ENCODE measurements around the gene NXF1. TPM values are rescaled to one million over a fixed set of nuclear protein-coding genes. Genes with fewer than 3 reads are reported as not detected.

The NXF1 gene
- total and polyA plus RNA-seq, 2 of the 13 experiments (the other 11 are each of a cell fraction or from before 2014, with no cell fraction given), result 30.4 to 30.9 TPM

DNA sequence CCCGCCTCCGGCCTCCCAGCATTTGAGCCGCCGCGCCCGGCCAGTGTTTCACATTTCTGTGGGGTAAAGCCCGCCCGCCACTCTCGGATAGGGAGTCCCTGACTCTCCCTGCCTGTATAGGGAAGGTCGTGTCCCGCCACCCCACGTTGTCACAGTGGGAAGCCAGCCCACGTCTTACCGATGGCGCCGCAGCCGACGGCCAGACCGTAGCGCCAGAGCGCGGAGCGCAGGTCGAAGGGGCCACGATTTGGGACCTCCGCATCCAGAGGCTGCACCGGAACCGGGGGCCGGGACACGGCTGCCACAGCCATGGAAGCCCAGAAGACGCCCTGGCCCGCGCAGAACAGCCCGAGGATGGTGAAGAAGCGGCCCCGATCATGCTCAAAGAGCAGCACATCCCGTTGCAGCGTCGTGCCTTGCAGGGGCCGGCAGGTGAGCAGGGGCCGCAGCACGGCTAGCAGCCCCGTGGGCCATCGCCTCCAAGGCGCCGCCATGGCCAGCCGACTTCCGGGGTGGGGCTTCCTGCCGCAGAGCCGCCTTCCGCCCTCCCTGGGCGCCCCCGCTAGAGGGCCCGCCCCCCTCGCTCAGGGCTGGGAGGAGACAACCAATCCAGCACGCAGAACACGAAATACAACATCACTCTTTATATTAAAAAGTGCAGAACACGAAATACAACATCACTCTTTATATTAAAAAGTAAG lies 13.6 kb downstream of the NXF1 start, which contains the start of gene TMEM223 (continued):
- TF ChIP-seq, protein P1, sequence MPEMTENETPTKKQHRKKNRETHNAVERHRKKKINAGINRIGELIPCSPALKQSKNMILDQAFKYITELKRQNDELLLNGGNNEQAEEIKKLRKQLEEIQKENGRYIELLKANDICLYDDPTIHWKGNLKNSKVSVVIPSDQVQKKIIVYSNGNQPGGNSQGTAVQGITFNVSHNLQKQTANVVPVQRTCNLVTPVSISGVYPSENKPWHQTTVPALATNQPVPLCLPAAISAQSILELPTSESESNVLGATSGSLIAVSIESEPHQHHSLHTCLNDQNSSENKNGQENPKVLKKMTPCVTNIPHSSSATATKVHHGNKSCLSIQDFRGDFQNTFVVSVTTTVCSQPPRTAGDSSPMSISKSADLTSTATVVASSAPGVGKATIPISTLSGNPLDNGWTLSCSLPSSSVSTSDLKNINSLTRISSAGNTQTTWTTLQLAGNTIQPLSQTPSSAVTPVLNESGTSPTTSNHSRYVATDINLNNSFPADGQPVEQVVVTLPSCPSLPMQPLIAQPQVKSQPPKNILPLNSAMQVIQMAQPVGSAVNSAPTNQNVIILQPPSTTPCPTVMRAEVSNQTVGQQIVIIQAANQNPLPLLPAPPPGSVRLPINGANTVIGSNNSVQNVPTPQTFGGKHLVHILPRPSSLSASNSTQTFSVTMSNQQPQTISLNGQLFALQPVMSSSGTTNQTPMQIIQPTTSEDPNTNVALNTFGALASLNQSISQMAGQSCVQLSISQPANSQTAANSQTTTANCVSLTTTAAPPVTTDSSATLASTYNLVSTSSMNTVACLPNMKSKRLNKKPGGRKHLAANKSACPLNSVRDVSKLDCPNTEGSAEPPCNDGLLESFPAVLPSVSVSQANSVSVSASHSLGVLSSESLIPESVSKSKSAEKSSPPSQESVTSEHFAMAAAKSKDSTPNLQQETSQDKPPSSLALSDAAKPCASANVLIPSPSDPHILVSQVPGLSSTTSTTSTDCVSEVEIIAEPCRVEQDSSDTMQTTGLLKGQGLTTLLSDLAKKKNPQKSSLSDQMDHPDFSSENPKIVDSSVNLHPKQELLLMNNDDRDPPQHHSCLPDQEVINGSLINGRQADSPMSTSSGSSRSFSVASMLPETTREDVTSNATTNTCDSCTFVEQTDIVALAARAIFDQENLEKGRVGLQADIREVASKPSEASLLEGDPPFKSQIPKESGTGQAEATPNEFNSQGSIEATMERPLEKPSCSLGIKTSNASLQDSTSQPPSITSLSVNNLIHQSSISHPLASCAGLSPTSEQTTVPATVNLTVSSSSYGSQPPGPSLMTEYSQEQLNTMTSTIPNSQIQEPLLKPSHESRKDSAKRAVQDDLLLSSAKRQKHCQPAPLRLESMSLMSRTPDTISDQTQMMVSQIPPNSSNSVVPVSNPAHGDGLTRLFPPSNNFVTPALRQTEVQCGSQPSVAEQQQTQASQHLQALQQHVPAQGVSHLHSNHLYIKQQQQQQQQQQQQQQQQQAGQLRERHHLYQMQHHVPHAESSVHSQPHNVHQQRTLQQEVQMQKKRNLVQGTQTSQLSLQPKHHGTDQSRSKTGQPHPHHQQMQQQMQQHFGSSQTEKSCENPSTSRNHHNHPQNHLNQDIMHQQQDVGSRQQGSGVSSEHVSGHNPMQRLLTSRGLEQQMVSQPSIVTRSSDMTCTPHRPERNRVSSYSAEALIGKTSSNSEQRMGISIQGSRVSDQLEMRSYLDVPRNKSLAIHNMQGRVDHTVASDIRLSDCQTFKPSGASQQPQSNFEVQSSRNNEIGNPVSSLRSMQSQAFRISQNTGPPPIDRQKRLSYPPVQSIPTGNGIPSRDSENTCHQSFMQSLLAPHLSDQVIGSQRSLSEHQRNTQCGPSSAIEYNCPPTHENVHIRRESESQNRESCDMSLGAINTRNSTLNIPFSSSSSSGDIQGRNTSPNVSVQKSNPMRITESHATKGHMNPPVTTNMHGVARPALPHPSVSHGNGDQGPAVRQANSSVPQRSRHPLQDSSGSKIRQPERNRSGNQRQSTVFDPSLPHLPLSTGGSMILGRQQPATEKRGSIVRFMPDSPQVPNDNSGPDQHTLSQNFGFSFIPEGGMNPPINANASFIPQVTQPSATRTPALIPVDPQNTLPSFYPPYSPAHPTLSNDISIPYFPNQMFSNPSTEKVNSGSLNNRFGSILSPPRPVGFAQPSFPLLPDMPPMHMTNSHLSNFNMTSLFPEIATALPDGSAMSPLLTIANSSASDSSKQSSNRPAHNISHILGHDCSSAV (CRISPR knock-in tag; IDR thresholded peaks at IDR 0.05; ENCODE audit: borderline replicate concordance), result 0 out of 2 replicates have a peak, but pooled peaks have one; percentile 38
- TF ChIP-seq SETDB1 (CRISPR knock-in tag; IDR thresholded peaks at IDR 0.05; ENCODE audit: borderline replicate concordance) (no peak), GFI1 (CRISPR knock-in tag; IDR thresholded peaks at IDR 0.05; ENCODE audit: borderline replicate concordance) (peak; percentile 71), MBD4 (IDR thresholded peaks at IDR 0.05; ENCODE audit: borderline replicate concordance, low read length) (no peak), SRSF9 (IDR thresholded peaks at IDR 0.05; ENCODE audit: borderline replicate concordance, insufficient read depth, low read depth, low read length, poor library complexity, severe bottlenecking) (no peak), AKAP8 (CRISPR knock-in tag; IDR thresholded peaks at IDR 0.05) (peak; percentile 95), ZNF354B (CRISPR knock-in tag; IDR thresholded peaks at IDR 0.05) (0 out of 2 replicates have a peak, but pooled peaks have one; percentile 51), SYNCRIP (IDR thresholded peaks at IDR 0.05; ENCODE audit: insufficient read depth, low read depth, low read length) (no peak), AHR (CRISPR knock-in tag; IDR thresholded peaks at IDR 0.05) (no peak), ZNF180 (CRISPR knock-in tag; IDR thresholded peaks at IDR 0.05; ENCODE audit: borderline replicate concordance, low read depth) (no peak), EED (CRISPR knock-in tag; IDR thresholded peaks at IDR 0.05) (0 out of 2 replicates have a peak, but pooled peaks have one; percentile 46), HES4 (CRISPR knock-in tag; IDR thresholded peaks at IDR 0.05; ENCODE audit: borderline replicate concordance) (peak; percentile 33; the same call in 1 of the 2 replicates), MYC (CRISPR knock-in tag; IDR thresholded peaks at IDR 0.05; ENCODE audit: borderline replicate concordance) (peak; percentile 60; the same call in 1 of the 2 replicates), FOXK2 (IDR thresholded peaks at IDR 0.05) (no peak), HDAC6 (IDR thresholded peaks at IDR 0.05; ENCODE audit: low read depth, low read length) (no peak), ZNF703 (CRISPR knock-in tag; IDR thresholded peaks at IDR 0.05; ENCODE audit: borderline replicate concordance) (no peak)
- TF ChIP-seq, protein P2, sequence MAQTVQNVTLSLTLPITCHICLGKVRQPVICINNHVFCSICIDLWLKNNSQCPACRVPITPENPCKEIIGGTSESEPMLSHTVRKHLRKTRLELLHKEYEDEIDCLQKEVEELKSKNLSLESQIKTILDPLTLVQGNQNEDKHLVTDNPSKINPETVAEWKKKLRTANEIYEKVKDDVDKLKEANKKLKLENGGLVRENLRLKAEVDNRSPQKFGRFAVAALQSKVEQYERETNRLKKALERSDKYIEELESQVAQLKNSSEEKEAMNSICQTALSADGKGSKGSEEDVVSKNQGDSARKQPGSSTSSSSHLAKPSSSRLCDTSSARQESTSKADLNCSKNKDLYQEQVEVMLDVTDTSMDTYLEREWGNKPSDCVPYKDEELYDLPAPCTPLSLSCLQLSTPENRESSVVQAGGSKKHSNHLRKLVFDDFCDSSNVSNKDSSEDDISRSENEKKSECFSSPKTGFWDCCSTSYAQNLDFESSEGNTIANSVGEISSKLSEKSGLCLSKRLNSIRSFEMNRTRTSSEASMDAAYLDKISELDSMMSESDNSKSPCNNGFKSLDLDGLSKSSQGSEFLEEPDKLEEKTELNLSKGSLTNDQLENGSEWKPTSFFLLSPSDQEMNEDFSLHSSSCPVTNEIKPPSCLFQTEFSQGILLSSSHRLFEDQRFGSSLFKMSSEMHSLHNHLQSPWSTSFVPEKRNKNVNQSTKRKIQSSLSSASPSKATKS (CRISPR knock-in tag; IDR thresholded peaks at IDR 0.05), result no peak
- TF ChIP-seq, protein P3, sequence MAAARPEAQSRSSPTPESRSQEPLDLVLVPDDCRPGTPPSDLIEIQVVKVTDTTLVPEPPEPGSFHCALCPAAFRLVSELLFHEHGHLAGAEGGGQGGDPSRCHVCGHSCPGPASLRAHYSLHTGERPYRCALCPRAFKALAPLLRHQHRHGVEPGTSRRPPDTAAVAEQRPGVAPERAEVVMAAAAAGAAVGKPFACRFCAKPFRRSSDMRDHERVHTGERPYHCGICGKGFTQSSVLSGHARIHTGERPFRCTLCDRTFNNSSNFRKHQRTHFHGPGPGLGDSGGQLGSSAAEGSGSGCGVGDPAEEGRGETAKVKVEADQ (CRISPR knock-in tag; IDR thresholded peaks at IDR 0.05; ENCODE audit: borderline replicate concordance), result peak; percentile 56; the same call in 1 of the 2 replicates
